CD4-positive, alpha-beta T cell (primary cell): ENCODE measurements around the gene SGSM1. TPM values are rescaled to one million over a fixed set of nuclear protein-coding genes. Genes with fewer than 3 reads are reported as not detected.

Source experiments
- ATAC-seq: fragments of 200-7000 bp; cut with Tn5 transposase; one replicate; pipeline ENCODE4 v1.10.0; 2022; ENCODE audit warnings: mild to moderate bottlenecking; ENCODE audit not compliant: poor library complexity
- CTCF ChIA-PET: fragments of 350-600 bp; sonication (Branson Sonifier 250); formaldehyde crosslinking; loops from one replicate; lab custom pipeline; 2021; ENCODE audit warnings: antibody characterized with exemption, inconsistent platforms; lab: Charles Lee
- POLR2A ChIA-PET: fragments of 350-600 bp; sonication (Branson Sonifier 250); formaldehyde crosslinking; loops from one replicate; lab custom pipeline; 2021; ENCODE audit warnings: antibody characterized with exemption, inconsistent platforms; lab: Charles Lee
- DNase-seq, 14 experiments: peaks; one replicate each; pipeline ENCODE4 v3.0.0-alpha.2; 2013 to 2020; ENCODE audit warnings: mixed read lengths in 2 of 14
- H3K27ac ChIP-seq, 2 donors: one replicate each; pipeline versions ENCODE4 v1.5.1 to v1.7.0; 2013; ENCODE audit warnings: low read length in 2 of 2, low read depth in 1 of 2, mild to moderate bottlenecking in 1 of 2
- H3K27me3 ChIP-seq, 2 experiments: 1 replicate in 1 of 2; 2 replicates in 1 of 2; pipeline versions ENCODE4 v1.6.1 to v1.7.0; 2013; ENCODE audit warnings: low read length in 2 of 2, control low read depth in 1 of 2, mild to moderate bottlenecking in 1 of 2, moderate library complexity in 1 of 2; ENCODE audit not compliant: insufficient read depth in 2 of 2, control insufficient read depth in 1 of 2
- H3K36me3 ChIP-seq: one replicate; pipeline ENCODE4 v1.6.1; 2013; ENCODE audit warnings: low read length, control low read depth; ENCODE audit not compliant: insufficient read depth
- H3K4me1 ChIP-seq: one replicate; pipeline ENCODE4 v1.6.1; 2013; ENCODE audit warnings: low read length, control low read depth; ENCODE audit not compliant: insufficient read depth
- H3K4me3 ChIP-seq: one replicate; pipeline ENCODE4 v1.5.1; 2013; ENCODE audit warnings: mild to moderate bottlenecking, low read length, moderate library complexity
- H3K9me3 ChIP-seq, 2 experiments: 1 replicate in 1 of 2; 2 replicates in 1 of 2; pipeline versions ENCODE4 v1.6.1 to v1.7.0; 2013; ENCODE audit warnings: low read length in 2 of 2, mild to moderate bottlenecking in 2 of 2, control low read depth in 1 of 2, moderate library complexity in 1 of 2; ENCODE audit not compliant: control insufficient read depth in 1 of 2, insufficient read depth in 1 of 2
- H3K27ac Mint-ChIP-seq: one replicate; pipeline ENCODE4 v1.8.0; 2020; ENCODE audit warnings: mixed read lengths
- H3K27me3 Mint-ChIP-seq: one replicate; pipeline ENCODE4 v1.8.0; 2021; ENCODE audit warnings: mixed read lengths
- H3K36me3 Mint-ChIP-seq: one replicate; pipeline ENCODE4 v1.8.0; 2021; ENCODE audit warnings: low read depth, mixed read lengths
- H3K4me1 Mint-ChIP-seq: one replicate; pipeline ENCODE4 v1.8.0; 2021; ENCODE audit warnings: low read depth, mixed read lengths
- H3K4me3 Mint-ChIP-seq: one replicate; pipeline ENCODE4 v1.8.0; 2020; ENCODE audit warnings: mild to moderate bottlenecking, mixed read lengths
- H3K9me3 Mint-ChIP-seq: one replicate; pipeline ENCODE4 v1.8.0; 2020; ENCODE audit warnings: mixed read lengths
- CTCF ChIP-seq: fragments of 200-600 bp; IDR thresholded peaks from one replicate; pipeline ENCODE4 v1.8.0; 2022; ENCODE audit warnings: antibody characterized with exemption, mild to moderate bottlenecking
- intact Hi-C, 2 experiments: fragments of 100-400 bp; cut with DNase I in 1 of 2; cut with micrococcal nuclease in 1 of 2; formaldehyde crosslinking; loops; one replicate each; pipeline versions ENCODE4 v1.15.1 to v1.9.0; 2023 to 2025; cut with DNase I, micrococcal nuclease
- total RNA-seq, 174 experiments: library from RNA in 2 of 174; stranded (reverse) in 2 of 174; gene quantifications; one replicate each; pipeline ENCODE4 v1.2.3 and lab custom pipeline; 2021 to 2026

Gene SGSM1
- total RNA-seq, 2 experiments from 2014 or later: 1.3 to 1.9 TPM

- intact Hi-C loops: no loop called here
- POLR2A ChIA-PET: no interaction called here
- Histone ChIP-seq H3K9me3 (no peaks in the 10 kb centered on the region), H3K36me3 (no peaks in the 10 kb centered on the region), H3K4me3 (no peak overlapping the region), H3K4me1 (no peaks in the 10 kb centered on the region), H3K27me3 (no peaks in the 10 kb centered on the region), H3K27ac (no peak overlapping the region)
- H3K36me3 Mint-ChIP-seq: peaks cover 7% of the 10 kb centered on the region
- no peaks in the 10 kb centered on the region for H3K4me1 Mint-ChIP-seq
- no peaks in the 10 kb centered on the region for H3K27me3 Mint-ChIP-seq
- CTCF ChIA-PET: no interaction called here
- no peak for ATAC-seq
- no peak for DNase-seq
- no peak overlapping the region for H3K27ac Mint-ChIP-seq
- no peak overlapping the region for H3K4me3 Mint-ChIP-seq
- H3K9me3 Mint-ChIP-seq: no peaks in the 10 kb centered on the region
- no peak for TF ChIP-seq CTCF
Measured at GRCh38 chr22:24859587-24859986, 53.6 kb downstream of the SGSM1 start.

GRCh38 chr22:24865508-24865907, 59.5 kb downstream of the SGSM1 start:
- H3K4me1 ChIP-seq: no peaks in the 10 kb centered on the region
- Mint-ChIP-seq H3K4me1 (no peaks in the 10 kb centered on the region), H3K4me3 (no peak overlapping the region), H3K9me3 (no peaks in the 10 kb centered on the region), H3K27me3 (no peaks in the 10 kb centered on the region), H3K36me3 (no peaks in the 10 kb centered on the region), H3K27ac (no peak overlapping the region)
- no peak for TF ChIP-seq CTCF
- H3K27me3 ChIP-seq: no peaks in the 10 kb centered on the region
- H3K36me3 ChIP-seq: no peaks in the 10 kb centered on the region
- ChIA-PET POLR2A (no interaction called here), CTCF (no interaction called here)
- no peak overlapping the region for H3K27ac ChIP-seq
- no peak overlapping the region for H3K4me3 ChIP-seq
- H3K9me3 ChIP-seq: no peaks in the 10 kb centered on the region
- DNase-seq (no peak), ATAC-seq (no peak)
- intact Hi-C loops: no loop called here

- no peak for TF ChIP-seq CTCF
- CTCF ChIA-PET: no interaction called here
- Mint-ChIP-seq H3K27ac (no peak overlapping the region), H3K9me3 (no peaks in the 10 kb centered on the region), H3K36me3 (no peaks in the 10 kb centered on the region), H3K4me1 (no peaks in the 10 kb centered on the region), H3K27me3 (no peaks in the 10 kb centered on the region), H3K4me3 (no peak overlapping the region)
- Histone ChIP-seq H3K4me3 (no peak overlapping the region), H3K9me3 (no peaks in the 10 kb centered on the region), H3K4me1 (no peaks in the 10 kb centered on the region), H3K27ac (no peak overlapping the region), H3K27me3 (no peaks in the 10 kb centered on the region), H3K36me3 (no peaks in the 10 kb centered on the region)
- intact Hi-C loops: no loop called here
- POLR2A ChIA-PET: no interaction called here
- ATAC-seq (no peak), DNase-seq (no peak)
Measured at GRCh38 chr22:24867323-24868022, 61.5 kb downstream of the SGSM1 start.
